NCI-H1436 treated with DMSO at 0.1 percent for 48 hours (cell line): ENCODE data around the gene ZDHHC14.

Experiments
- DNase-seq: peaks from one replicate; lab custom pipeline; 2025; lab: John Stamatoyannopoulos, UW

Gene ZDHHC14

DNA sequence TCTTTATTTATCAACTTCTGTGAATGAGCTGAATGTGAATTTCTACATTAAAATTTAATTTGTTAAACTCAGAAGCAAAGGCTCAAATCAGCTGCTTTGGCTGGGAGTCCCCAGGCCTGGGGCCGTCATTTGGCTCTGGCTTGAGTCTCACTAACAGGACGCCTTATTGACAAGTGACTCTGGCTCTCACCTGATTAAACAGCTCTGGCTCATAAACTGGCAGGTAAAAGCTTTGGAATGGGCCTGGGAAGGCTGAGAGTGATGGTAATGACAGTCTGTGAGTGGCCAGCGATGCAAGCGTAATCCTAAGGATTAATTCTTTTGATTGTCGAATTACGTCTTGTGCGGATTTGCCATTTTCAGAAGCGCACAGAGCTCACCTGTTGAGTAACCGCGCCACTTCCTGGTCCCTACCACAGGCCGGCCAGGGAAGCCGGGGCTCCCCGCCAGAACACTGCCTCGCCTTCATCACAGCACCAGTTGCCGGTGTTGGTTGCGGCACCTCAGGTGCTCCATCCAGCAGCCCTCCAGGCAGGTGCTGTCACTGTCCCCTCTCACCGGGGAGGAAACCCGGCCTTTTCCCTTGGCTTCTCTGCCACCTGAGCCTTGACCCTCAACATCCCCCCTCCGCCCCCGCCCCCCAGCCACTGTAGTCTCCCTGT is 110.7 kb downstream of the ZDHHC14 start:
- DNase-seq, result no peak

DNA sequence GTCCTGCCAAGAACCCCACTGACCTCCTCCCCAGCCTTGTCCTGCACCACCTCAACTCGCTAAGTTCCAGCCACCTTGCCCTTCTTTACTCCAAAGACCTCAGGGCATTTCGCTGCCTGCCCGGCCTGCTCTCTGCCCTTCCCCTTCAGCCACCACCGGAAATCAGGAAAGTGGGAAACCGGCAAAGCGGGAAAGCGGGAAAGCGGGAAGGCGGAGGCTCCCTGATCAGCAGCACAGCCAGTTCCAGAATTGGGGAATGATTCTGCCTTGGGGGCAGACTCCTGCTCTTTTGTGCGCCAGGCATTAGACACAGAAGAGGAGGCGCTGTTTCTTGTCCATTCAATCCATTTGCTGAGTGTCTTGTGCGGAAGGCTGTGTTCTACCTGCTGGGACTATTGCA is 111.3 kb downstream of the ZDHHC14 start:
- no peak for DNase-seq

DNA sequence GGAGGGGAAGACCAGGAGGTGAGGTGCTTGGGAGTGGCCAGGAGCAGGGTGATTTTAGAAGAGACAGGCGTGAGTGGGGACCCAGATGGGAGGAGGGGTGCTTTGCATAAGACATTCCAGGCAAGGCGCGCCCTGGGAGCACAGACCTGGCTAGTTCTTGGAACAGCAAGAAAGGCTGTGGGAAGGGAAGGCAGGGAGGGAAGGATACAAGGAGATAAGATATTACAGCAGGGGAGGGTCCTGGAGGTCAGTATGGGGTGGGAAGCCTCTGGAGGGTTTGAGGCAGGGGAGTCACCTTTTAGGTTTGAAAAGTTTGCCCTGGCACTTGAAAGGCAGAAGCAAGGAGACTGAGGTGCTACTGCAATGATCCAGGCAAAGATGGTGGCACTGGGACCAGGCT is 111.8 kb downstream of the ZDHHC14 start:
- no peak for DNase-seq

DNA sequence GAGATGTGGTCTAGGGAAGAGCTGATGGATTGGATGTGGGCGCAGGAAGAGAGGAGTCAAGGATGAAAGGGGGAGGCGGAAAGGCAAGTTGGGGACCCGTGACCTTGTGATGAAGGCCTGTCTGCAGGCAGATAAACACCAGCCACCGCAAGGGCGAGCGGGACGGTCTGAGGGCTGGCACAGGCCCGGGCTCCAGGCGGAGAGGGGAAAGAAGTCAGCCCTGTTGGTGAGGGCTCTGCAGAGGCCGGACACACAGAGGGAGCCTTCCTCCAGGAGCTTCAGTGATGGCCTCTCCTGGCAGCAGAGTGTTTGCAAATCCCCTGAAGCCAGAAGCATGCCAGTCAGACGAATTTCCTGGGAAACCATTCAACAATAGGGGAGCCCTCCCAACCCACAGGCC is 112.2 kb downstream of the ZDHHC14 start:
- no peak for DNase-seq

DNA sequence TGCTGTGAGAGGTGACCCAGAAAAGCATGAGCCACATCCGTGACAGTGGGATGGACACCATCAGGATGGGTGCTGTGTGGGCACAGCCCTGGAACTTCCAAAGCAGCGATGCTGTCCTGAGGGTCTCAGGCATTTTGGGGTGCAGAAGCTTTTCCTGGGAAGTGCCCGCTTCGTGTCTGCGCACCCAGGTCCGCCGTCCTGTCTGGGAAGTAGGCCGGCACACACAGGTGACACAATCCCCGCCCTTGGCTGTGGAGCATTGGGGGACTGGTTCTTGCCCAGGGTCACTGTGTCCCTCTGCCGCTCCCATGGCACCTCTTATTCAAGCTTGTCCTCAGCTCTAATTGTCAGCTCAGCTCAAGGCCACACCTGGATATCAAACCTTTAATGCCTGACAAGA is 112.6 kb downstream of the ZDHHC14 start:
- no peak for DNase-seq

DNA sequence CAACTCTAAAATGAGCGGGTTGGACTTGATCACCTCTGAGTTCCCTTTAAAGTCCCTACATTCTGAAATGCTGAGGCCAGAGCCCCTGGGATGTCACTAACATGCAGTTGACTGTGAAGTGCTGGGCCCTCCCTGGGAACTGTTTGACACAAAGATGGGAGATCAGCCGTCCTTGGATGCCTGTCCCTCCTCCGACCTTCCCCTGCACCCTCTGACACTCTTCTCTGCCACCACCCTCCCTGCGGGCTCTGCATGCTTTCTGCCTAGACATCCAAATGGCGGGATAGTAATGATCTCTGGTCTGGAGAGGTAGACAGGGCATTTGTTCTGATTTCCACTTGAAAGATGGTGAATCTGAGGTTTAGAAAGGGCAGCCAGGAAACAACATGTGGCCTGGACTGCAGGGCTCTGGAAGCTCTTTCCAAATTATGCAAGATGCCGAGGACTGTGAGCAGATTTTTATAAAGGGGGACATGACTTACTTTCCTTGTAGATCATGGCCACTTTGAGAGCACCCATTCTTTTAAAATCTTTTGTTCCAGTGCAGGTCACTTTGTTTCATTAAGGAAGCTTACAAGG is 113.2 kb downstream of the ZDHHC14 start:
- no peak for DNase-seq

DNA sequence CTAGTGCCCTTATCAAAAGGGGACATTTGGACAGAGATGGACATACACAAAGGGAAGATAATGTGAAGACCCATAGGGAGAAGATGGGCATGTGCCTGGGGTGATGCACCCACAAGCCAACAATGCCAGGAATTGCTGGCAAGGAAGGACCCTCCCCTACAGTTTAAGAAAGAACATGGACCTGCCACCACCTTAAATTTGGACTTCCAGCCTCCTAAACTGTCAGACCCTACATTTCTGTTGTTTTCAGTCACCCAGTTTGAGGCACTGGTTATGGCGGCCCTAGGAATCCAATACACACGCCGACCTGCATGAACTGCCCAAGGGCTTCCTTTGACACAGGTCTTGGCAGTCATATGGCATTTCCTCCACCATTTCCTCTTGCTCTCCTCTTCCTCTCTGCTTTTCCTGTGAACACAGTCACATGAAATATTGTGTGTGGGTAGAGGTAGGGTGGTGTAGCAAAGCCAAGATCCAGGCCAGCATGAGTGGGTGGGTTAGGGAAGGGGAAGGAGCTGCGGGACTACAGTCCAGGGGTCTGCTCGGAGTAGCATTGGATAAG is 115.6 kb downstream of the ZDHHC14 start:
- no peak for DNase-seq

DNA sequence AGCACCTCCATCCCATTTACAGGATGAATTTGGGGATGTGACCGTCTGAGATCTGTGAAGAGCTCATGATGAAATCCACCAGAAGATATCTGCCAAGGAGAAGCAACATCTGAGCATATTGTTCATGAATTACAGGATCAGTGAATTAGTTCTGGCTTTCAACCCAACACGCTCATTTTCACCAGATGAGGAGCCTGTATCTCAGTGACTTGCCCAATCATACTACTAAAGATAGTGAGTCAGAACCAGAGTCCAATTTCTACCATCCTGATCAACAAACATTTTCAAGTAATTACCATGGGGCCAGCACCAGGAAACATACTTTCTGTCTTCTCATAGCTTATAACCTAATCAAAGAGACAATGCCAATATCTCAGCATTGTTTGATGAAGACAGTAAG is 116.6 kb downstream of the ZDHHC14 start:
- no peak for DNase-seq

DNA sequence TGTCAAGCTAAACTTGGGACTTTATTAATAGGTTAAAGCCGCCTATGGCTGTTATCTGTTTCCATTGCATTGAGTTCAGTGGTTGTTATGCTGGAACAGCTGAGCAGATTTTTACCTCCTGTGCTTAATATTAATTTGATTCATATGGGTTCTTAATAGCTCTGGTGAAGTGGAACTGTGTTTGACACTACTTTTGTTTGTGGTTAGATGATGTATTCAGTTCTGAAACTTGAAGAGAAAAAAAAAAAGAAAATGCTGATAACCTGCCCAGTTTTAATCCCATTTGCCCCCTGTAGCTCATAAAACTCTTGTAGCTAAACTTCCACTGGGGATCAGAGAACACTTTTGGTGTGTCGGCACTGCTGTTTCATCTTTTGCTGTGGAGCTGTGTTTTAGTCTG is 117.8 kb downstream of the ZDHHC14 start:
- no peak for DNase-seq

DNA sequence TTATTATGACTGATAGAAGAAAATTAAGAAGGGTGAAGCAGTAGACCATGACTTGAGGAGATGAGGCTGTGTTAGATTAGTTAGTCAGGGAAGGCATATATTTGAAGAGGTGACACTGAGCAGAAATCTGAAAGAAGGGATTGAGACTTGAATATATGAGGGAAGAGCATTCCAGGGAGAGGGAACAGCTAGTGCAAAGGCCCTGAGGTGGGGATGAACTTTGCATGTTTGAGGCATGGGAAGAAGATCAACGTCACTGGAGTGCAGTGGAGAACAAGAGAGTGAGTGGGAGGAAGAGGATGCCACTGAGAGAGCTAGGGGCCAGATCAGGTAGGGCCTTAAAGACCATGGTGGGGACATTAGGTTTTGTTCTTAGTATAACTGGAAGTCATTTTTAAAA is 119.0 kb downstream of the ZDHHC14 start:
- DNase-seq, result no peak

DNA sequence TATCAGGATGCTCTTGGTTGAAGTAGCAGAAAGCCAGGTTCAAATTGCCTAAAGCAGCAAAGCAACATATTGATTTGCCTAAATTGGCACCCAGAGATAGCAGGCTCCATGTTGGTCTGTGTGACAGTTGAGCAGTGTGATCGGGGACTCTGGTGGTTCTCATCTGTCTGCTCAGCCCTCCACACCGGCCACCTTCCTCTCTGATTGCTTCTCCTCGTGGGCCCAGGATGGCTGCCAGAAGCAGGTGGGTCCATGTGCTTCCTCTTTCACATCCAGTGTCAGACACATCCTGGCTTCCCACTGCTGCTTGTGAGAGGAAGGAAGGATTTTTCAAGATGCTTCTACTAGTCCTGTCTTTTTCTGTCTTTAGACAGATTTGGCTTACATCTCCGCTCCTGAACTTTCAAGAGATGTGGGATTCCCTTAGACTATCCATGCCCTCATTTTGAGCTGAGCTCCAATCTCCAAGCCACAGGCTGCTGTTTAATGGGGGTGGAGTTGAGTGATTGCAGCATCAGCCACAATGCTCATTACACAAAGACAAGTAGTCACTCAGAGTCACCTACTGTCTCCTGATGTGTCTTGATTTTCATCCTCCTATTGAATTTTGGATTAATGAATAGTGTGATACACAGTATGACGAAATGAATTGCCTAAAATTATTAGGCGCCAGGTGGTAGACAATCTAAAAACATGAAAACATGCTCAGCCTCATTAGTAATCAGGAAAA is 122.2 kb downstream of the ZDHHC14 start:
- no peak for DNase-seq

DNA sequence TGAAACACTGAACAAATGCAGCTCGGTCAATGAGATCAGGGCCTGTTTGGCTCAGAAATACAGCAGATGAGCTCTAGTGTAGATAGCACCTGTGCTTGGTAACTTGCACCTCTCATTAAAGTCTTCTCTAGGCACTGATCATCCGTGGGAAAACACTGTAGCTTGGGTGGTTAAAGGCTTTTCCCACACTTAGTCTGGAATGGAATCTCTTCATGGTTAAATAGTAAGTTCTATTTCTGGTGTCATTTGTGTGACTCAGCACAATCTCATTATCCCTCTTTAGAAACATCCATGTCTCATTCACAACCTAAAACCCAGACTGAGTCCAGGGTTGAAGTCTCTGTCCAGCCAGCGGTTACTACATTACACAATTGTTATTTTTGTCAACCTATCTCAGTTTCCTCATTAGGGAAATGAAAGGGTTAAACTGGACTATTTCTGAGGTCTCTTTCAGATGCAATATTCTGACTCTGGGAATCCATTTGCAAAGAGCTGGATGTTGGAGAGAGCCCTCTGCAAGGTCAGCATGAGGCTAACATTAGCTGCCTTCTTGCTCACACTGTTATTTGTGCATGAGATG is 125.0 kb downstream of the ZDHHC14 start:
- DNase-seq, result no peak

DNA sequence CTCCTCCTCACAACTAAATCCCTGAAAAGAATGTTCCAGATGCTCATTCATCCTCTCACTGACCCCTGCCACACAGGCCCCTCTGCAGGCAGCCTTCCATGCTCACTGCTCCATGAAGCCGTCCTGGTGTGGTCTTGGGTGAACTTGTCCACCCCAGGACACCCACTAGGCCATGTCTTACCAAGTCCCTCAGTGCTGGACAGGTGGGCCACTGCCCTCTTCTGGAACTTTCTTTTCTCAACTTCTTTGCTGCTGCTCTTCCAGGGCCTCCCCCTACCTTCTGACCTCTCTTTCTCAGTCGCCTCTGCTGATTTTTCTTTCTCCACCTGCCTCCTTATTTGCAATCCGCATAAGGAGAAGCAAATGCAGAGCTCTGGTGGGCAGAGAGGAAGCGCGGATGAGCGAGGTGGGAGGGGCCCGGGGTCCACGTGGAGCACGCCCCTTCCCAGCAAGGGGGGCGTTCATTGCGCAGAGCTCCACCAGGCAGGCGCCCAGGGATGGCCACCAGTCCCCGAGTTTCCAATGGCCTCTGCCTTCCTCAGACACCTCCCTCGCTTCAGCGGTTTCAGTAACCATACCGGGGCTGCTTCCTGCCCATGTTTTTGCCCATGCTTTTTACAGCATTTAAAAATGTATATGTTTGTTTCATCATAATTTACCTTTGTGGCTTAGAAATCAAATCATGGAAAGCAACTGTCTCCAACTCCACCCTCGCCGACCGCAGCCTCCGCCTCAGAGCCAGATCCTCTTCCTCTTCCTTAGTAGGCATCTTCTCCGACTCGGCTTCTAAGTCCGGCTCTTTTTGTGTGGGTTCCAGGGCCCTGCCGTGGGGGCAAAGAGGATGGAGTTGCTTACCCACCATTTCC is 129.6 kb downstream of the ZDHHC14 start:
- DNase-seq, result no peak

DNA sequence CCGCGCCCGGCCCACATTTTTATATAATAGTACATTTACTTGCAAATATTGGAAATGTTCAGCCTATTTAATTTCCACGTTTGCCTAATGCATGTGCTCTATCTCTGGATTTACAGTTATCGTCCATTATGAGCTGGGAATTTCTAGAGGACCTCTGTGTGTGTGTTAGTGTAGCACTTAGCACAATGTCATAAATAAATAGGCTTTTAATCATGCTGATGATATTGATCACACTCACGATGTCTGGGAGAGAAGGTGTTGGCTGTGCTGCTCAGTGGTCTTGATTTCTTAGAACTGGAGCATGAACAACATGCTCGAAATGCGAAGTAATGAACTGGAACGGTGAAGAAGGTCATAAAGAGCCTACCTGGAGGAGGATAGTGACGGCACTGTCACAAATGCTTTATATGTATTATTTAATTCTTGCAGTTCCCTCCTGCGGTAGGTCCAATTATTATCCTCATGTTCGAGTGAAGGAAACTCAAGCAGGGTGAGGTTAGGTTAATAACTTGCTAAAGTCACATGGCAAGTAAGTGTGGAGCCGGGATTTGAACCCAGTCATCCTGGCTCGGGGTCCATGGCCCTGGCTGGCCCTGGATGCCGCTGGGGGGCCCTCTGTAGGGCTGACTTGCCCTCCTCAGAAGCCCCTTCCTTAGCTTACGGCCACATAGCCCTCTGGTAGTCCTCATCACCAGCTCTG is 130.8 kb downstream of the ZDHHC14 start:
- DNase-seq, result no peak

DNA sequence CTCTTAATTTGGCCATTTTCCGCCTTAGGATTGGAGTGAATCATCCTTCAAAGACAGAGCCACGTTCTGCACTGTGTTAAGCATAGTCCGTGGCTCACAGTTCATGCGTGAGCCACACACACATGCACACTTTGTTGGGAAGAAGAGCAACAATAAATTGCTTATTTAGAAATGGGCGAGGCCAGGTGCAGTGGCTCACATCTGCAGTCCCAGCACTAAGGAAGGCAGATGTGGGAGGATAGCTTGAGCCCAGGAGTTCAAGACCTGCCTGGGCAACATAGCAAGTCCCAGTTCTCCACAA is 131.3 kb downstream of the ZDHHC14 start:
- no peak for DNase-seq

DNA sequence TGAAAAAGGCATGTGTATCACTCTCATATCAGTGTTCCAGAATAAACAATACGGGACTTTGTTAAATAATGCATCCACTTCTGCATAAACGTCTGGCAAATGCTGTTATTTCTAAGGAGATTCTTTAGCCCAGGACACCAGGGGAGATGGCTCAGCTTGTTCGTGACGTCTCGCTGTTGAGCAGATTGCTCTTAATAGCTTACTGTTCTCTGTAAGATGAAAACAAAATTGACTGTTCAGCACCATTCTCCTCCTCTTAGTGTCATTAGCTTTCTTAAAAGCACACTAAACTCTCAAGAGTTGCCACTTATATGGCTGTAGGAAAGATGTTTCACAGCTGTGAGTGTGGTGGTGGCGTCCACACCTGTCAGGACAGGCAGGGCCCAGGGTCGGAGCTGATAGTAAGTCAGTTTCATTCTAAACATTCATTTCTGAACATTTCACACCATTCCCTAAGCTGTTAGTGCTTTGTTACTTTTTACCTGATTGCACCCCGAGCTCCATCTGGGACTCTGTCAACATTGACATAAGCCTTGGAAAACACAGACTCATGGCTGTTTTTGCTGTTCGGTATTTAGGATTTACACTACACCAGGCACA is 132.1 kb downstream of the ZDHHC14 start:
- DNase-seq, result no peak

DNA sequence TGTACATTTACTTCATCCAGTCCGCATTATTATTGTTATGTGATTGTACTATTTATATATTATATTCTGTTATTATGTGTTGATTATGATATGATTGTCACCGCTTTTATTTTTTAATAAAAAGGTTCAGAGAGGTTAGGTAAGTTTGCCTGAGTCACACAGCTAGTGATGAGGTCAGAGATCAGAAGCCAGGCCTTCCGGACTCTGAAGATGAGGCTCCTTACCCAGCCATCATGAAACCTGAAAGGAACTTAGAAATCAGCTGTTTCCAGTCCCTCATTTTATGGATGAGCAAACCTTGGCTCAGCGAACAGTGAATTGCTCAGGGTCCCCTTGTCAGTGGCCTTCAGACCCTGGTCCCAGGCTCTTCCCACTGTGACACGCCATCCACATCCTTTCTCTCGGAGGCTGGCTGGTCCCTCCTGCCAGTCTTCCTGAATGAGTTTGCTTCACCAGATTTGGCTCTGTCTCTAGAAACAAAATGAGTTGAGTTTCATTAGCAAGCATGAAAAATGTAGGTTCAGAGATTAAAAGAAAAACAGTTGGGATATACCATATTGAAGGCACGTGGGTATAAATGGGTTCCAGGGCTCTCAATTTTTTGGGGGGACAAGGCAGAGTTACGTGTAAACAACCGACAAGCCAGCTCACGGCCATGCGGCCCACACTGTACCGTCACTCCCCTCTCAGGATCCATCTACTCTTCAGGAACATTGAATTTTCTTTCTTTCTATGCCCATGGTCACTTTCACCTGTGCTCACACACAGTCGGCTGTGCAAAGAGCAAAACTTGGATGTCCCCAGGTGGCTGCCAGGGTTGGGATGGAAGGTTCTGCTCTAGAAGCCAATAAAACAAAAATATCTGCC is 132.9 kb downstream of the ZDHHC14 start:
- DNase-seq, result no peak

DNA sequence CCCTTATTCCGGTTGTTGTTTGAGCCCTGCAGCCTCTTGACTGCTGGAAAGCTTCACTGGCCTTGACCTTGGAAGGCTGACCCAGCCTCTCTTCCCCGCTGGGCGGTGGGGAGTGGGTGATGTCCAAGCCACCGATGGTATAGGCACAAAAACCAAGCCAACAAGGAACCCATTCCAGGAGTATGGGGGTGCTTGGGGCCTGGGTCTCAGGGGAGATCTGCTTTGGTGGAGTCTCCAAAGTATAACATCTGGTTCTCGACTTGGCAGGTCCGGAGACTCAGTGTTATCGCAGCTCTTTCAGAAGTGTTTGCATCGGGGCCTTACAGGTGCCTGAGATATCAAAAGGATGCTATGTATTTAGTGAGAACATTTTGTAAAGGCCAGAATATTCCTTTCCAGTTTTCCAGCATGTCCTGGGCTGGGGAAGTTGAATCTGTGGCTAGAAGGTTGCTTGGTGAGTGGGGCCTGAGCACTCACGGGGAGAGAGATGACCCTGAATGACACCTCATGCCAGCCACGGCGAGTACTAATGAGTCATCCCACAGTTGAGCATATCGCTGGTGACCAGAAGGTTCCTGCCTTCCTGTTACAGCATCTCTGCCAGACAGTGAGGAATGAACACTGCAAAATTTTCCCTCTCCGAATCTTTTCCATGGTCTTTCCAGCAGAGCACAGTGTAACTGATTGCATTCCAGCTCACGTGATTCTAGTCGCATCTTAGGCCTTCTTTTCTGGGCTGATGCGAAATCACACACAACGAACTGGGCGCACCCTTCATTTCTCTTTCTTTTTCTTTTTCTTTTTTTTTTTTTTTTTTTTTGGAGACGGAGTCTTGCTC is 133.9 kb downstream of the ZDHHC14 start:
- no peak for DNase-seq
